BE2C (cell line): ENCODE measurements around the gene PEX5L.
"Not testable (repeated sequence)": the region's sequence is repeated elsewhere in the genome, so short reads cannot be mapped to it uniquely, and the experiment has no call there.

ENCODE experiments used
- DNase-seq: peaks from one replicate; pipeline ENCODE4 v3.0.0-alpha.2; 2020
- H3K27me3 ChIP-seq: fragments of 250-450 bp; sonication (Bioruptor Pico); 2 replicates; pipeline ENCODE4 v1.5.1; 2020; ENCODE audit warnings: mild to moderate bottlenecking
- H3K36me3 ChIP-seq: fragments of 250-450 bp; sonication (Bioruptor Pico); 2 replicates; pipeline ENCODE4 v1.5.1; 2020; ENCODE audit warnings: mild to moderate bottlenecking
- H3K4me1 ChIP-seq: fragments of 250-450 bp; sonication (Bioruptor Pico); 2 replicates; pipeline ENCODE4 v1.5.1; 2020
- H3K4me3 ChIP-seq: 2 replicates; pipeline ENCODE4 v1.5.1; 2011; ENCODE audit warnings: low read depth, low read length
- H3K9me3 ChIP-seq: fragments of 250-450 bp; sonication (Bioruptor Pico); 2 replicates; pipeline ENCODE4 v1.5.1; 2020
- CTCF ChIP-seq: IDR thresholded peaks from 2 replicates; pipeline ENCODE4 v1.5.1; 2012; ENCODE audit warnings: mild to moderate bottlenecking, low read depth, low read length

The PEX5L gene

GRCh38 chr3:180058238-180058637 lies 21.5 kb upstream of the PEX5L start:
- H3K4me3 ChIP-seq = no peak overlapping the region
- no peak for TF ChIP-seq CTCF

GRCh38 chr3:180055656-180056055 lies 18.9 kb upstream of the PEX5L start:
- H3K9me3 ChIP-seq, H3K4me3 ChIP-seq, H3K4me1 ChIP-seq, H3K36me3 ChIP-seq, DNase-seq, H3K27me3 ChIP-seq: not testable (repeated sequence)

More at GRCh38 chr3:180058238-180058637, 21.5 kb upstream of the PEX5L start:
- no peaks in the 10 kb centered on the region for H3K4me1 ChIP-seq
- no peaks in the 10 kb centered on the region for H3K9me3 ChIP-seq
- H3K27me3 ChIP-seq = peaks cover 4% of the 10 kb centered on the region; the same call in 1 of the 2 replicates
- no peak for DNase-seq
- no peaks in the 10 kb centered on the region for H3K36me3 ChIP-seq

- no peaks in the 10 kb centered on the region for H3K36me3 ChIP-seq
- H3K4me3 ChIP-seq = no peak overlapping the region
- no peak for TF ChIP-seq CTCF
- H3K4me1 ChIP-seq = no peaks in the 10 kb centered on the region
- DNase-seq = no peak
- H3K27me3 ChIP-seq = no peaks in the 10 kb centered on the region
- H3K9me3 ChIP-seq = no peaks in the 10 kb centered on the region
Measured at GRCh38 chr3:180049391-180049790, 12.7 kb upstream of the PEX5L start.

- Histone ChIP-seq H3K4me3 (no peak overlapping the region), H3K27me3 (no peaks in the 10 kb centered on the region), H3K4me1 (no peaks in the 10 kb centered on the region), H3K9me3 (no peaks in the 10 kb centered on the region), H3K36me3 (no peaks in the 10 kb centered on the region)
- DNase-seq = no peak
- no peak for TF ChIP-seq CTCF
Measured at GRCh38 chr3:180048840-180049239, 12.1 kb upstream of the PEX5L start.

GRCh38 chr3:180048103-180048502 lies 11.4 kb upstream of the PEX5L start:
- Histone ChIP-seq H3K36me3 (no peaks in the 10 kb centered on the region), H3K4me1 (no peaks in the 10 kb centered on the region), H3K4me3 (no peak overlapping the region), H3K27me3 (no peaks in the 10 kb centered on the region), H3K9me3 (no peaks in the 10 kb centered on the region)
- no peak for TF ChIP-seq CTCF
- no peak for DNase-seq

GRCh38 chr3:180040966-180041365 lies 4.2 kb upstream of the PEX5L start:
- Histone ChIP-seq H3K4me3 (no peak overlapping the region), H3K4me1 (no peaks in the 10 kb centered on the region), H3K9me3 (no peaks in the 10 kb centered on the region), H3K27me3 (peaks cover 36% of the 10 kb centered on the region), H3K36me3 (no peaks in the 10 kb centered on the region)
- no peak for TF ChIP-seq CTCF
- DNase-seq = no peak

- Histone ChIP-seq H3K9me3 (no peaks in the 10 kb centered on the region), H3K4me3 (peak overlapping the region; percentile 68), H3K36me3 (no peaks in the 10 kb centered on the region), H3K4me1 (no peaks in the 10 kb centered on the region), H3K27me3 (peaks cover 57% of the 10 kb centered on the region)
- DNase-seq = no peak
- TF ChIP-seq CTCF = no peak
Measured at GRCh38 chr3:180036092-180036670, 556 bp downstream of the PEX5L start.
